SJSA1 (cell line): ENCODE results near the gene ARHGAP26. TPM values are rescaled to one million over a fixed set of nuclear protein-coding genes. Genes with fewer than 3 reads are reported as not detected.

Source experiments
- DNase-seq, 2 experiments: peaks; one replicate each; pipeline ENCODE4 v3.0.0-alpha.2; 2015 to 2020; ENCODE audit warnings: low spot score in 2 of 2, low read depth in 1 of 2
- H3K27ac ChIP-seq: fragments of 250-450 bp; sonication (Bioruptor Pico); 2 replicates; pipeline ENCODE4 v1.5.1; 2020; ENCODE audit warnings: mild to moderate bottlenecking, moderate library complexity
- H3K27me3 ChIP-seq: fragments of 250-450 bp; sonication (Bioruptor Pico); replicated peaks from 2 replicates; pipeline ENCODE4 v1.5.1; 2020; ENCODE audit warnings: mild to moderate bottlenecking, moderate library complexity
- H3K36me3 ChIP-seq: fragments of 250-450 bp; sonication (Bioruptor Pico); 2 replicates; pipeline ENCODE4 v1.5.1; 2020; ENCODE audit warnings: mild to moderate bottlenecking
- H3K4me1 ChIP-seq: fragments of 250-450 bp; sonication (Bioruptor Pico); replicated peaks from 2 replicates; pipeline ENCODE4 v1.6.1; 2021; ENCODE audit warnings: mild to moderate bottlenecking
- H3K4me3 ChIP-seq: fragments of 250-450 bp; sonication (Bioruptor Pico); 2 replicates; pipeline ENCODE4 v1.5.1; 2020; ENCODE audit warnings: mild to moderate bottlenecking
- H3K9me3 ChIP-seq: fragments of 250-450 bp; sonication (Bioruptor Pico); replicated peaks from 2 replicates; pipeline ENCODE4 v1.5.1; 2020; ENCODE audit warnings: mild to moderate bottlenecking
- total RNA-seq: library from RNA; depleted of rRNA; stranded (reverse); fragments of >200 nt; shearing (Covaris generic); gene quantifications from 2 replicates; pipeline ENCODE4 v1.2.3, GENCODE V29; 2014

ARHGAP26 gene
- total RNA-seq, 1 experiment from 2014 or later: 10.2 TPM

DNA sequence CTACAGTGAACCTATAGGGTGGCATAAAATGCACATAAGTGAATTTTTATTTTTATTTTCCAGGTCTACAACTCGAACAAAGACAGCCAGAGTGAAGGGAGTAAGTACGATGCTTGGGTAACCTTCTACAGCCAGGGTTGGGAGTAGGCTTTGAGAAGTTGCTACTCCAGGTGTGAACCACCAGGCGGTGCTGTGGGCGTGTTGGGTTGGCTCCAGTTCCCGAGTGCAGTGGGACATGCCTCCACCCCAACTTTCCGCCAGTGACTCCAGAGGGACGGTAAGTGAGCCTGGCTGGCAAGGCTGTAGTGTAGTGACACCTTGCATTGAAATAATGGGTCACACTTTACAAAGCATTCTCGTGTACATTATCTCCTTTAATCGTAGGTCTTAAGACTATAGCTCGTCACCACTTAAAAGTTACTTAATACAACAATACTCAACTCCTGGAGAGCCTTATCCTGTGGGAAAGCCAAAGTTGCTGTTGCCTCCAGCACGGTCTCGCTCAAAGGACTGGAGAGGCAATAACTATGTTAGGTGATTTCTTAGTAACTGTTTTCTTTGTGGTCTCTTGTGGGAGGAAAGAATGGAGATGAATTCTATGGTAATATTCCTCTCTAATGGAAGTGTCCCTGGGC, 244.0 kb downstream of the ARHGAP26 start:
- Histone ChIP-seq H3K27ac (no peak overlapping the region), H3K9me3 (no peaks in the 10 kb centered on the region), H3K27me3 (no peaks in the 10 kb centered on the region), H3K36me3 (0 out of 2 replicates have a peak, but pooled peaks cover 3% of the 10 kb centered on the region), H3K4me3 (no peak overlapping the region), H3K4me1 (peaks cover 4% of the 10 kb centered on the region)
- DNase-seq: peak; percentile 22 to 56

DNA sequence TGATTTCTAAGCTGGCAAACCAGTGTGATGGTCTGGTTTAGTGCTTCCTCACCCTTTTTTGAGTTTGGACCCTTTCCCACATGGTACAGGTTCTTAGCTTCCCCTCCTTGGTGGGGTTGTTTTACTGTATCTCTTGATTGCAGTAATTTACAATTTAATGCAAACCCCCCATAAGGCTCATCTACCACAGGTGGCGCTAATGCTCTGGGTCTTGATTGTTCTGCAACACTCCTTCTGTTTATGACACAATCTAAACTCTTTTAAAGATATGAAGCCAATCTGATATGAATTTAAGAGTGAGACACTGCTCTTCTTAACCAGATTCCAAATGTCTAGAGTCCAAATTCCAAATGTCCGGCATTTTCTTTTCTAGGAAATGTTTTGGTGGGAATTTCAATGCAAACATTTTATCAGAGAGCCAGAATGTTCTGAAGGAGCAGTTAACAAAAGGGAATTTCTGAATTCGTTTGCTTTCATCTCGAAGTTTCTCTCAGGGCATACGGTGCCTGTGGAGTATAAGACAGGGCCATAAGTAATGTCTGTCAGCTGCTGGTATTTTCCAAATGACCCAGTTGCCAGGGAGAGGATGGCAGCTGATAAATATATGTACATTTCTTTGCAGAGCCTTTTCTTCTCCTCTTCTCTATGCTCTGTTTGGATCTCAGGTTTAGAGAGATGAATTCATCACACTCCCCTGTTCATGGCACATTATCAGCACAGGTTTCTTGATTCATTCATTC, 246.8 kb downstream of the ARHGAP26 start:
- H3K36me3 ChIP-seq: 0 out of 2 replicates have a peak, but pooled peaks cover 3% of the 10 kb centered on the region
- no peak overlapping the region for H3K4me3 ChIP-seq
- H3K27ac ChIP-seq: no peak overlapping the region
- H3K27me3 ChIP-seq: no peaks in the 10 kb centered on the region
- H3K9me3 ChIP-seq: no peaks in the 10 kb centered on the region
- DNase-seq: peak; percentile 50 to 62
- H3K4me1 ChIP-seq: no peaks in the 10 kb centered on the region

DNA sequence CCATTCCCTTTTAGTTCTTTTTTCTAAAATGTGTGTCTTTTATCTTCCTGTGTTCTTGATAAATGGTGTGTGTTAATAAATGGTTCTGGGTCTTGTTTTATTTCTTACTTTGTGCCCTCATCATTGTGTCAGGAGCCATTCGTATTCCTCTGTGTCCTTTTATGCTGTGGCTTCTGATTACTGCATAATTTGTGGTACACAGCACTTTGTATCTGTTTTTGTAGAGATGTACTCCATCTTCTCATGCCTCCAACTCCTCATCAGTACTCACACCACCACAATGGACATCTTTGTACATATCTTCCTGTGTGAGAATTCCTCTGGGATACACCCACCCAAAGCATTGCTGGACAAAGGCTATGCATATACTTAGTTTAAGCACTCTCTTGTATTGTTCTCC, 247.4 kb downstream of the ARHGAP26 start:
- H3K27me3 ChIP-seq: no peaks in the 10 kb centered on the region
- 0 out of 2 replicates have a peak, but pooled peaks cover 3% of the 10 kb centered on the region for H3K36me3 ChIP-seq
- H3K27ac ChIP-seq: no peak overlapping the region
- DNase-seq: no peak
- H3K4me1 ChIP-seq: no peaks in the 10 kb centered on the region
- H3K4me3 ChIP-seq: no peak overlapping the region
- H3K9me3 ChIP-seq: no peaks in the 10 kb centered on the region

DNA sequence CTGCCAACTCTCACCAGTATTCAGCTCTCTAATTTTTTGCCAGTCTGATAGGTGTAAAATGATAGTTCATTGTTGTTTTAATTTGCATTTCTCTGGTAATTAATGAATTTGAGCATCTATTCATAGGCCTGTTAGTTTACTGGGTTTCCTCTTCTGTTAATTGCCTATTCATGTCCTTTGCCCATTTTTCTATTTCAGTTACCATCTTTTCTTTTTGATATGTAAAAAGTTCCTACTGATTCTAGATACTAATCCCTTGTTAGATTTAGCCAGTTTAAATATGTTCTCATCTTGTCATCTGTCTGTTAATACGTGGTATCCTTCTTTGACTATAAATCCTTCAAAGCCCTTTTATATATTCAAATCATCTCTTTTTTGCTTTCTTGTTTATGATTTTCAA, 247.8 kb downstream of the ARHGAP26 start:
- no peak for DNase-seq

DNA sequence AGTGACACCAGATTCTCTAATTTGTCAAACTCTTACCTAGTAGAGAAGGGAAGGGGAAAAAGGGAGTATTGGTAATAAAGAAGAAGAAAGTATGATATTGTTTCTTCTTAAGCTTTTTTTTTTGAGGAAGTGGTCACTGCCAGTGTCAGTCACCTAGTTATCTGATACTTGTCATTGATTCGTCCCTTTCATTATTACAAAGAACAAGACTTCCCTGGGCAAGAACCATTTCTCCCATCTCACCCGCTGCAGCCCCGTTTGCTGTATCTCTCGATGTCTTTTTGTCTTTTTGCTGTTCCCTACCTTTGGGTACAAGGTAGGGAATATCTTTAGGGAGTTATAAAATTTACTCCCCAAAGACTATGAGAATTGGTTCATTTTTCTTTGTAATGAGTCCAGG, 249.0 kb downstream of the ARHGAP26 start:
- Histone ChIP-seq H3K4me3 (no peak overlapping the region), H3K9me3 (no peaks in the 10 kb centered on the region), H3K27ac (no peak overlapping the region), H3K4me1 (no peaks in the 10 kb centered on the region), H3K36me3 (0 out of 2 replicates have a peak, but pooled peaks cover 2% of the 10 kb centered on the region), H3K27me3 (no peaks in the 10 kb centered on the region)
- no peak for DNase-seq

More for the DNA sequence above, 247.8 kb downstream of the ARHGAP26 start:
- H3K9me3 ChIP-seq: no peaks in the 10 kb centered on the region
- no peak overlapping the region for H3K27ac ChIP-seq
- H3K4me1 ChIP-seq: no peaks in the 10 kb centered on the region
- H3K27me3 ChIP-seq: no peaks in the 10 kb centered on the region
- no peak overlapping the region for H3K4me3 ChIP-seq
- H3K36me3 ChIP-seq: 0 out of 2 replicates have a peak, but pooled peaks cover 3% of the 10 kb centered on the region

DNA sequence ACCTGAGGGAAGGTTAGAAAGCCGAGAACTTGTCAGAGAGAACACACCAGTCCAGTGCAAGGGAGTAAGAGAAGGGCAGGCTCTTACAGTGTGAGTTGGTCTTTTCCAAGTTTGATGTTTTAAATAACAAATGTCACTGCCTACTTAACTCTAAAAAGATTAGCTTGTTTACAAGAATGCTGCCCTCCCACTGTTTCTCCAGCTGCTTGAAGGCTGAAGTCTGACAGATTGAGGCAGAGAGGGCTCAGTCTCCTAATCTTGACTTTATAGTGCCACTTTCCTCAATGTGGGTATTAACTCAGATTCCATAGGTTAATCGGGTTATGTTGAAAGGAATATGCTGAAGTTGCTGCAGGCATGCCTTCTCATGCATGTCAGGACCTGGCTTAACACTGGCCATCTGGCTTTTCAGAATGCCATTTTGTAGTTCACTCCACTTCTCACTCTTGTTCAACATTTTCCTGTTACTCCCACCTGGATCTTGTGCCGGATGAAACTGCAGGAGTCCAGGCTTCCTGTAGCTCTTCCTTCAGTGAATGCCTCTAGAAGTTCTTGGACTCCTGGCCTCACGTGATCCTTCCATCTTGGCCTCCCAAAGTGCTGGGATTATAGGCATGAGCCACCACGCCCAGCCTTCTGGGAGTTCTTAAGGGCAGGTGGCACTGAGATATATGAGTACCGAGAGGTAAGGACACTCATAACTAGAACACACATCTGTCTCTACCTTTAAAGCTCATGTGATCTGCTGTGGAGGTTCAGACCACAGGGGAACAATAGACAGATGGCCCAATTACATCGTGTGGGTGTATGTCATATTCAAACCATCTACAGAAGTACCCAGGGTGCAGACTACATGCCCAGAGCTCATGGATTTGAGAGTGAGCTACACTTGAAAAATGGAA, 249.7 kb downstream of the ARHGAP26 start:
- Histone ChIP-seq H3K36me3 (no peaks in the 10 kb centered on the region), H3K4me1 (no peaks in the 10 kb centered on the region), H3K27me3 (no peaks in the 10 kb centered on the region), H3K9me3 (no peaks in the 10 kb centered on the region), H3K4me3 (no peak overlapping the region), H3K27ac (no peak overlapping the region)
- DNase-seq: no peak

DNA sequence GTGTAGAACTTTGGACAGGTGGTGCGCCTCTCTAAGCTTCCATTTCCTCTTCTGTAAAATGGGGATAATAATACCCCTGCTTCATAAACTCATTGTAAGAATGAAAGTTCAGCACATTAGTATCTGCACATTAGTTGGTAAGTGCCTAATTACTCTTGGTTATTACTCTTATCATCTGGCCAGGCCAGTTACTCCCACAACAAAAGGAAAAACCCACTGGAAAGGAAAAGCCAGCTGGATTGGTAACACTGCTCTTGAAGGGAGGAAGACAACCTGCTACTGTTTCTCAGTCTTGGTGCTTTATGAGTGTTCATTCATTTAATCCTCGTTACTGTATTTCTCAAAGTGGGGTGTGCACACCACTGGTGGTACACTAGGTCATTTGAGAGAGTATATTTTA, 251.4 kb downstream of the ARHGAP26 start:
- no peaks in the 10 kb centered on the region for H3K9me3 ChIP-seq

DNA sequence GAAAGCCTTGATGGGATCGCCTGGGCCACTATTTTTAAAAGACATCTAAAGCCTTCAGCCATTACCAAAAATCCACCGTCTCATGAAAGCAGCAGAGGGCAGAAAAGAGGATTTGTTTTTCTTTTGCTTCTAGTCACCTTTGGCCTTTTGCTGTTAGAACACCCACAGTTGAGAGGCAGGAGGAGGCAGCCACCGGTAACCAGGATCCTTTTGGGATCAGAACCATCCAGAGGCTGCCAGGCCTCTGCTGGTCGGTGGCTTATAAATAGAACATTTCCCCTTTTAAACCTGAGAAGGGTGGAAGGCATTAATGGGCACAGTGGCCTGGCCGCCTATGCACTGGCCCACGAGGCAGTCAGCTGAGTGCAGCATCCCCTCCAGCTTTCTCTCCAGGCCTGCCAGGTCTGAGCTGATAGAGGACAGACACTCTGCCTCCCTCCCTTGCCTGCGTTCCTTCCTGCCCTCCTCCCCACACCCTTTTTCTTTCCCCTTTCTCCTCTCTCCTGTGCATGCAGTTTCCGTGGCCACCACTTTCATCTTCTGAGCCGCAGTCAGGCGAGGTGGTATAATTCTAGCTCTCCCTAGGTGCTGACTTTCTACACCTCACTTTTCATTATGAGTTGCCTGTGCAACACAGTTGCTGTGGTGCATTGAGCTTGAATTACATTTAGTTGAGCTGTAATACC, 253.4 kb downstream of the ARHGAP26 start:
- no peak for DNase-seq
- H3K27ac ChIP-seq: no peak overlapping the region
- no peaks in the 10 kb centered on the region for H3K36me3 ChIP-seq
- H3K4me1 ChIP-seq: no peaks in the 10 kb centered on the region; the same call in 1 of the 2 replicates
- H3K9me3 ChIP-seq: no peaks in the 10 kb centered on the region
- H3K27me3 ChIP-seq: no peaks in the 10 kb centered on the region
- no peak overlapping the region for H3K4me3 ChIP-seq

More for the DNA sequence above, 251.4 kb downstream of the ARHGAP26 start:
- no peak overlapping the region for H3K27ac ChIP-seq
- H3K4me1 ChIP-seq: no peaks in the 10 kb centered on the region; the same call in 1 of the 2 replicates
- no peak for DNase-seq
- no peak overlapping the region for H3K4me3 ChIP-seq
- no peaks in the 10 kb centered on the region for H3K36me3 ChIP-seq
- no peaks in the 10 kb centered on the region for H3K27me3 ChIP-seq

DNA sequence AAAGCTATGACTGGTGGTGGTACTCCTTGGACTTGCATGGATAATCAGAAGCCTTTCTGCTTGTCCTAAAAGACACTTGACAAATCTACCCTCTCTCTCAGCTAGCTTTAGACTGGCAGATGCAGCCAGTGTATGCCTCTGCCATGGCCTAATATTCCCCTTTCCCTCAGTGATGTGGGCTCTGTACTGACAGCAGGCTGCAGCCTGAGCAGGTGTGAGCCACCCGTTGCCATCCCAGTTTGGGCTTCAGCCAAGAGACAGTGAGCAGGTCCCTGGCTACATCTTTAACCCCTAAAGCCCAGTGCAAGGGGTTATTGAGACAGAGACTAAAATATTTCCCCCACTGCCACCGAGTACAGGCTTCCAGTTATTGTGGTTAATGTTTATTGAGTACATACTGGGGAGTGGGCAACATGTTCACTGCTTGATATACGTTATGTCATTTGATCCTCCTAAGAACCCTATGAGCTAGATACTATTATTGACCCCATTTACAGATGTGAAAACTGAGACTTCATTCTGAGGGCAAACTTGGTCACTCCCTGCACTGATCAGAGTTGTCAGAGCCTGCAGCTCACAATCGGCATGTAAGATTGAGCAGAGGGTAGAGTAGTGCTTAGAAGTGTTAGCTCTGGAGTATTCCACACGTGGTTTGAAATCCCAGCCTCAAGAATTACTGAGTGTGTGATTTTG, 254.2 kb downstream of the ARHGAP26 start:
- Histone ChIP-seq H3K27me3 (no peaks in the 10 kb centered on the region), H3K27ac (no peak overlapping the region), H3K9me3 (no peaks in the 10 kb centered on the region), H3K4me1 (no peaks in the 10 kb centered on the region; the same call in 1 of the 2 replicates), H3K4me3 (no peak overlapping the region), H3K36me3 (no peaks in the 10 kb centered on the region)
- DNase-seq: no peak

DNA sequence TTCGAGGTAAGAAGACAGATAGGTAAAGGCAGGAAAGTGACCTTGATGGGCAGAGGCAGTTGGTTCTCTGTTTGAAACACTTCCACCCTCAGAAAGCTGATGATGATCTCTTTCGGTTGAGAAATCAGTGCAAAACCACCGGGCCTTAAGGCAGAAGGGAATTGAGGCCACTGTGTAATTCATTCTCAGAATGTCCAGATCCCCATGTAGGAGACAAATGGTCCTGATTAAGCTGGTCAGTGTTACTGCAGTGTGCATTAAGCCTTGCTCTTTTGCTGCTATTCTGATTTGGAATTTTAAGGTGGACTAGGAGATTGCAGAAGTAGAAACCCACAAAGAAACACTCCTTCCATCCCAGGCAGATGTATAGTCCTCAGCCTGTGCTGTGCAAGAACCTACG, 255.2 kb downstream of the ARHGAP26 start:
- DNase-seq: no peak
- no peaks in the 10 kb centered on the region for H3K9me3 ChIP-seq
- no peak overlapping the region for H3K4me3 ChIP-seq
- no peaks in the 10 kb centered on the region for H3K36me3 ChIP-seq
- no peak overlapping the region for H3K27ac ChIP-seq
- H3K4me1 ChIP-seq: no peaks in the 10 kb centered on the region; the same call in 1 of the 2 replicates
- no peaks in the 10 kb centered on the region for H3K27me3 ChIP-seq

DNA sequence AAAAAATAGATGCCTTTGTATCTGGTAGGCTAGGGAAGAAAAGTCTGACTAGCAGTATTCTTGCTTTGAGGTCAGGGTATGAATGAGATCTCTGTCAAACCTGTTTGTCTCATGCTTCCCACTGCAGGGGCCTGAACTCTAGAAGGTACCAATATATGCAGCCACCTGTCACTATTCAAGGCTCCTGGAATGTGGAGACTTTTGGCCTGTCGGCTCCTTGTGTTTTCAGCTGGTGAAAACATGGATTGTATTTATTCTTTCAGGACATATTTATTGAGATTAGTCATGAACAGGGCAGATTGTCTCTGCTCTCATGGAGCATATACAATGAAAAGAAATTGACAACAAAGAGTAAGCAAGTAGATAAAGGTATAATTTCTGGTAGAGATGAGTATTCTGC, 255.8 kb downstream of the ARHGAP26 start:
- no peak for DNase-seq
- Histone ChIP-seq H3K27ac (no peak overlapping the region), H3K27me3 (no peaks in the 10 kb centered on the region)

DNA sequence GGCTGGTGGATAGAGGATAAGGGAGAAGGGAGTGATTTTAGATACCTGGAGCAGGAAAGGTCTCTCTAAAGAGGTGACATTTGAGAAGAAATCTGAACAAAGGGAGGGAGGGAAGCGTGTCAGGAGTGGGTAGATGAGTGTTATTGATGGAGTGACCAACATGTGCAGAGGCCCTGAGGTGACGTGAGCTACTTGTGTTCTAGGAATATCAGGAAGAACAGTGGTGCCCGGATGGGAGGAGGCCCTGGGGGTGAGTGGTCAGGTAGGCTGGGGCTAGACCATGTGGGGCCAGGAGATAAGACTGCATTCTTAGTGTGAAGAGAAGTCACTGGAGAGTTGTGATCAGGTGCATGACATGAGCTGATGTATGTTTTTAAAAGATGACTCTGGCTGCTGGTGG, 256.2 kb downstream of the ARHGAP26 start:
- Histone ChIP-seq H3K9me3 (no peaks in the 10 kb centered on the region), H3K4me3 (no peak overlapping the region), H3K4me1 (no peaks in the 10 kb centered on the region; the same call in 1 of the 2 replicates), H3K27me3 (no peaks in the 10 kb centered on the region), H3K27ac (no peak overlapping the region), H3K36me3 (no peaks in the 10 kb centered on the region)
- DNase-seq: no peak

More for the DNA sequence above, 255.8 kb downstream of the ARHGAP26 start:
- no peaks in the 10 kb centered on the region for H3K36me3 ChIP-seq
- no peaks in the 10 kb centered on the region; the same call in 1 of the 2 replicates for H3K4me1 ChIP-seq
- no peak overlapping the region for H3K4me3 ChIP-seq
- no peaks in the 10 kb centered on the region for H3K9me3 ChIP-seq
